Stimulated activated CD4-positive, alpha-beta T cell treated with anti-CD3 and anti-CD28 coated beads, Interleukin-1b, Interleukin-23, amount 100 ng/mL, for 4 hours (primary cell): ENCODE measurements around the gene PACSIN2.
A peak's percentile ranks its signal among the peaks of the same experiment; 100 is the strongest.
"Not testable (repeated sequence)": the region's sequence is repeated elsewhere in the genome, so short reads cannot be mapped to it uniquely, and the experiment has no call there.

Experiments
- DNase-seq, 2 donors: peaks; one replicate each; pipeline ENCODE4 v3.0.0-alpha.2; 2020; ENCODE audit warnings: low read depth in 2 of 2

The PACSIN2 gene

GRCh38 chr22:43014869-43015676 lies at the start of gene PACSIN2:
PACSIN2 (minus strand) TSS chr22:43015149; CDS start chr22:42912080, 103,069 bp downstream.
- peak; percentile 98 to 99 for DNase-seq

- peak; percentile 11 to 14 for DNase-seq
Measured at GRCh38 chr22:43060183-43060582, 45.2 kb upstream of the PACSIN2 start.

GRCh38 chr22:43057641-43058040 lies 42.7 kb upstream of the PACSIN2 start:
- DNase-seq, result no peak

- no peak for DNase-seq
Measured at GRCh38 chr22:43053176-43053575, 38.2 kb upstream of the PACSIN2 start.

- DNase-seq, result no peak
Measured at GRCh38 chr22:43050995-43051394, 36.0 kb upstream of the PACSIN2 start.

GRCh38 chr22:43047605-43048004 lies 32.7 kb upstream of the PACSIN2 start:
- no peak for DNase-seq

GRCh38 chr22:43044290-43044712 lies 29.4 kb upstream of the PACSIN2 start:
- no peak for DNase-seq

- DNase-seq, result no peak
Measured at GRCh38 chr22:43042101-43042780, 27.3 kb upstream of the PACSIN2 start.

- no peak for DNase-seq
Measured at GRCh38 chr22:43039800-43040199, 24.9 kb upstream of the PACSIN2 start.

- no peak for DNase-seq
Measured at GRCh38 chr22:43038325-43038724, 23.4 kb upstream of the PACSIN2 start.

GRCh38 chr22:43036282-43036829 lies 21.4 kb upstream of the PACSIN2 start:
- DNase-seq, result no peak

- DNase-seq, result no peak
Measured at GRCh38 chr22:43035250-43035649, 20.3 kb upstream of the PACSIN2 start.

- DNase-seq, result no peak
Measured at GRCh38 chr22:43031617-43032016, 16.7 kb upstream of the PACSIN2 start.

GRCh38 chr22:43018615-43019014 lies 3.7 kb upstream of the PACSIN2 start:
- DNase-seq, result no peak

GRCh38 chr22:43017525-43018460 lies 2.8 kb upstream of the PACSIN2 start:
- no peak for DNase-seq

GRCh38 chr22:43016150-43016549 lies 1.2 kb upstream of the PACSIN2 start:
- DNase-seq, result not testable (repeated sequence)

- no peak for DNase-seq
Measured at GRCh38 chr22:43015677-43016042, 711 bp upstream of the PACSIN2 start.

- DNase-seq, result peak in 1 of 2 donors; percentile 15
Measured at GRCh38 chr22:43014316-43014868, 557 bp downstream of the PACSIN2 start.

GRCh38 chr22:43013355-43014315 lies 1.3 kb downstream of the PACSIN2 start:
- DNase-seq, result no peak

- DNase-seq, result no peak
Measured at GRCh38 chr22:43012390-43012789, 2.6 kb downstream of the PACSIN2 start.
